Measurements from ENCODE around the gene DYTN. TPM values are rescaled to one million over a fixed set of nuclear protein-coding genes. Genes with fewer than 3 reads are reported as not detected.
A peak's percentile ranks its signal among the peaks of the same experiment; 100 is the strongest.

The DYTN gene
- total RNA-seq, 2 experiments from 2014 or later = not detected

DNA sequence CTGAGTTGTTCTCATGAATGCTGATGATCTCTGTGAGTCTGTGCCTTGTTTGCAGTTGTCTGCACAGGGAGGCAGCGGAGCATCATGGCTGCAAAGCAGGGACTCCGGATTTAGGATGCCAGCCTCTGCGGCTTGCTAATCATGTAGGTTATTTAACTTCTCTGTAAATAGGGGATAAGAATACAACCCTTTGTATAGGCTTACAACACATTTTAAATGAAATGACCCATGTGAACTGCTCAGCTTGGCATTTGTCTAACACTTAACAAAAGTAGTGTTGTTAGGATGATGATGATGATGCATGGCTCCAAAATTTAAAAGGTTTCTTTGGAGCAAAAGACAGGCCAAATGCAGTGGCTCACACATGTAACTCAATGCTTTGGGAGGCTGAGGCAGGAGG, 19.4 kb downstream of the DYTN start:
- Histone ChIP-seq H3K9me3 (ENCODE audit: control insufficient read depth in 1 of 2, insufficient read depth in 1 of 2, low read length in 2 of 2) (no peaks in the 10 kb centered on the region), H3K27me3 (ENCODE audit: control insufficient read depth in 1 of 2, insufficient read depth in 2 of 2, low read length in 2 of 2) (peaks cover 4 to 14% of the 10 kb centered on the region in 2 experiments), H3K36me3 (ENCODE audit: insufficient read depth, low read length) (no peaks in the 10 kb centered on the region), H3K27ac (ENCODE audit: low read depth in 1 of 2, low read length in 2 of 2) (no peak overlapping the region), H3K4me1 (ENCODE audit: insufficient read depth, low read length) (no peaks in the 10 kb centered on the region), H3K4me3 (ENCODE audit: low read length) (no peak overlapping the region)
- ChIA-PET CTCF (no interaction called here), POLR2A (no interaction called here)
- TF ChIP-seq, protein P1, sequence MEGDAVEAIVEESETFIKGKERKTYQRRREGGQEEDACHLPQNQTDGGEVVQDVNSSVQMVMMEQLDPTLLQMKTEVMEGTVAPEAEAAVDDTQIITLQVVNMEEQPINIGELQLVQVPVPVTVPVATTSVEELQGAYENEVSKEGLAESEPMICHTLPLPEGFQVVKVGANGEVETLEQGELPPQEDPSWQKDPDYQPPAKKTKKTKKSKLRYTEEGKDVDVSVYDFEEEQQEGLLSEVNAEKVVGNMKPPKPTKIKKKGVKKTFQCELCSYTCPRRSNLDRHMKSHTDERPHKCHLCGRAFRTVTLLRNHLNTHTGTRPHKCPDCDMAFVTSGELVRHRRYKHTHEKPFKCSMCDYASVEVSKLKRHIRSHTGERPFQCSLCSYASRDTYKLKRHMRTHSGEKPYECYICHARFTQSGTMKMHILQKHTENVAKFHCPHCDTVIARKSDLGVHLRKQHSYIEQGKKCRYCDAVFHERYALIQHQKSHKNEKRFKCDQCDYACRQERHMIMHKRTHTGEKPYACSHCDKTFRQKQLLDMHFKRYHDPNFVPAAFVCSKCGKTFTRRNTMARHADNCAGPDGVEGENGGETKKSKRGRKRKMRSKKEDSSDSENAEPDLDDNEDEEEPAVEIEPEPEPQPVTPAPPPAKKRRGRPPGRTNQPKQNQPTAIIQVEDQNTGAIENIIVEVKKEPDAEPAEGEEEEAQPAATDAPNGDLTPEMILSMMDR (IDR thresholded peaks at IDR 0.05) = no peak
- no peaks in the 10 kb centered on the region for H3K9me3 Mint-ChIP-seq
- no peaks in the 10 kb centered on the region for H3K4me1 Mint-ChIP-seq (ENCODE audit: low read depth)
- peaks cover 18% of the 10 kb centered on the region for H3K27me3 Mint-ChIP-seq
- H3K27ac Mint-ChIP-seq = no peak overlapping the region
- DNase-seq (no peak), ATAC-seq (ENCODE audit: poor library complexity) (no peak)
- intact Hi-C loops (cut with DNase I, micrococcal nuclease) = loop anchor here in 1 of 2 experiments (5.0 kb wide), 1 partner anchor 1338 kb away; no protein-coding TSS in a partner anchor
- no peaks in the 10 kb centered on the region for H3K36me3 Mint-ChIP-seq (ENCODE audit: low read depth)
- no peak overlapping the region for H3K4me3 Mint-ChIP-seq

DNA sequence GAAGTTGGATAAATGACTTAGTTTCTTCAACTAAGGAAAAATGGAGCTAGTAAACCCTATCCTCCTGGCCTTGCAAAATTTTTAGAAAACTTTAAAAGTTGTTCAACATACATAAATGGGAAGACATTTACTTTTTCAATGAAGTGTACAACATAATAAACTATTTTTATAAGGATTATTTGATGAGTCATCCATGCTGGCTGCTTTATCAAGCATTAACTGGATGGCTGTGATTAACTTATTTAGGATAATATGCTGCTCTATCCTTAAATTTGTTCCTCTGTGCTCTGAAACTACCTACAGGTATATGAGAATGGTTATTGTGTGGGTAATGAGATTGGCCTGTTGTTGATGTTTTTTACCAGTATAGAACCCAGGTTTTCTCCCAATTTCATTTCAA, 21.3 kb downstream of the DYTN start:
- intact Hi-C loops (cut with DNase I, micrococcal nuclease) = loop anchor here in 1 of 2 experiments (5.0 kb wide), 1 partner anchor 1340 kb away; no protein-coding TSS in a partner anchor
- Mint-ChIP-seq H3K4me3 (no peak overlapping the region), H3K9me3 (no peaks in the 10 kb centered on the region), H3K36me3 (ENCODE audit: low read depth) (no peaks in the 10 kb centered on the region), H3K27me3 (peaks cover 15% of the 10 kb centered on the region), H3K27ac (no peak overlapping the region), H3K4me1 (ENCODE audit: low read depth) (no peaks in the 10 kb centered on the region)
- ATAC-seq (ENCODE audit: poor library complexity) = no peak
- TF ChIP-seq, protein P1 (IDR thresholded peaks at IDR 0.05) = no peak
- ChIA-PET POLR2A (interaction anchor here (0.6 kb wide), 1 partner anchor 1037 kb away, joined by 3 read pairs; no protein-coding TSS in a partner anchor), CTCF (no interaction called here)
- DNase-seq = no peak
- Histone ChIP-seq H3K27ac (ENCODE audit: low read depth in 1 of 2, low read length in 2 of 2) (no peak overlapping the region), H3K4me3 (ENCODE audit: low read length) (no peak overlapping the region), H3K36me3 (ENCODE audit: insufficient read depth, low read length) (no peaks in the 10 kb centered on the region), H3K9me3 (ENCODE audit: control insufficient read depth in 1 of 2, insufficient read depth in 1 of 2, low read length in 2 of 2) (no peaks in the 10 kb centered on the region), H3K27me3 (ENCODE audit: control insufficient read depth in 1 of 2, insufficient read depth in 2 of 2, low read length in 2 of 2) (peaks cover 4 to 5% of the 10 kb centered on the region in 2 experiments), H3K4me1 (ENCODE audit: insufficient read depth, low read length) (no peaks in the 10 kb centered on the region)

DNA sequence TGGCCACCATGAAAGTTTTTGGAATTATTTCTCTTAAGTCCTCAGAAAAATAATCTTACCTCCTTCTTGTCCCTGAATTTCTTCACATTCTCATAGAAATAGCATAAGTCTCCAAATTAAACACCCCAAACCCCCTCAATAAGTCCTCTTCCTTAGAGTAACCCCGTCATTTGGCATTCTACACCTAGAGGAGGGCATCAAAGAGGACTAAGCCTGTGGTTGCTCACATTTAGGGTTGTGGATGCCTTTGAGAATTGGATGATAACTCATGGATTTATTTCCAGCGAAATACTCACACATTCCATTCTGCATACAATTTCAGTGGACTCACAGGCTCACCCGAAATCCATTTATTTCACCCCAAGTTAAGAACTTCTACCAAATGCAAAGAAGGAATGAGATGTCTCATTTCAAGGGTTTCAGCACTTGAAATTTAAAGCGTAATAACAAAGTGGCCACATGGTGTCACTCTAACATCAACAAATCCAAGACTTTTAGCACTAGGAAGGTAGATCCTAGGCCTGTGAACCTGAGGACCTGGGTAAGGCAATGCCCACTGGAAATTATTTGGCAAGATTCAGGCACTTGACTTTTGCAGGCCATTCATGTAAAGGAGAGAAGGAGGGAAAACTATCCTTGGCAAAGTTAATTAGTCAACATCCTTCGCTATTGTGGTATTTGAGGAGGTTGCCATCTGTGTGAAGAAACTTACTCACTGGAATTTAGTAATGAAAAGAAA, 24.6 kb downstream of the DYTN start:
- no peaks in the 10 kb centered on the region for H3K27me3 Mint-ChIP-seq
- POLR2A ChIA-PET = no interaction called here
- TF ChIP-seq, protein P1 (IDR thresholded peaks at IDR 0.05) = peak; percentile 77
- H3K4me1 Mint-ChIP-seq (ENCODE audit: low read depth) = peaks cover 4% of the 10 kb centered on the region
- no peak overlapping the region for H3K27ac ChIP-seq (ENCODE audit: low read depth in 1 of 2, low read length in 2 of 2)
- H3K4me1 ChIP-seq (ENCODE audit: insufficient read depth, low read length) = no peaks in the 10 kb centered on the region
- H3K4me3 Mint-ChIP-seq = no peak overlapping the region
- no peaks in the 10 kb centered on the region for H3K36me3 Mint-ChIP-seq (ENCODE audit: low read depth)
- no peaks in the 10 kb centered on the region for H3K36me3 ChIP-seq (ENCODE audit: insufficient read depth, low read length)
- ATAC-seq (ENCODE audit: poor library complexity) = peak; percentile 34
- peak in 9 of 14 experiments; percentile 1 to 77 (median 10) for DNase-seq
- H3K27ac Mint-ChIP-seq = no peak overlapping the region
- CTCF ChIA-PET = interaction anchor here (0.6 to 0.8 kb wide), 2 partner anchors 1063 to 1347 kb away, joined by 3 read pairs; no protein-coding TSS in a partner anchor
- intact Hi-C loops (cut with DNase I, micrococcal nuclease) = loop anchor here (1.0 to 2.0 kb wide), 5 partner anchors 87 to 1379 kb away; no protein-coding TSS in a partner anchor
- no peaks in the 10 kb centered on the region for H3K9me3 ChIP-seq (ENCODE audit: control insufficient read depth in 1 of 2, insufficient read depth in 1 of 2, low read length in 2 of 2)
- H3K9me3 Mint-ChIP-seq = no peaks in the 10 kb centered on the region
- H3K27me3 ChIP-seq (ENCODE audit: control insufficient read depth in 1 of 2, insufficient read depth in 2 of 2, low read length in 2 of 2) = no peaks in the 10 kb centered on the region
- H3K4me3 ChIP-seq (ENCODE audit: low read length) = no peak overlapping the region
